Stomach (tissue), 9 donors: Measurements from ENCODE around the gene JOSD1. TPM values are rescaled to one million over a fixed set of nuclear protein-coding genes. Genes with fewer than 3 reads are reported as not detected.
A peak's percentile ranks its signal among the peaks of the same experiment; 100 is the strongest.

Source experiments
- DNase-seq, 2 donors: peaks; one replicate each; pipeline versions ENCODE4 v3.0.0 to v3.0.0-alpha.2; 2013 to 2019
- H3K27ac ChIP-seq, 5 donors: fragments of 200-600 bp in 4 of 5; sonication (generic) in 4 of 5; one replicate each; pipeline ENCODE4 v1.5.1; 2013 to 2019; ENCODE audit warnings: mild to moderate bottlenecking in 1 of 5, moderate library complexity in 1 of 5
- H3K27me3 ChIP-seq, 3 donors: fragments of 200-600 bp; sonication (generic); one replicate each; pipeline ENCODE4 v1.5.1; 2017 to 2019; ENCODE audit warnings: mixed run types in 1 of 3
- H3K36me3 ChIP-seq, 4 donors: fragments of 200-600 bp; sonication (generic); 1 replicate in 3 of 4; 2 replicates in 1 of 4; pipeline ENCODE4 v1.5.1; 2016 to 2019
- H3K4me1 ChIP-seq, 4 donors: fragments of 200-600 bp; sonication (generic); one replicate each; pipeline ENCODE4 v1.5.1; 2016 to 2019
- H3K4me3 ChIP-seq, 4 donors: fragments of 200-600 bp; sonication (generic) in 3 of 4; one replicate each; pipeline ENCODE4 v1.5.1; 2016 to 2019; ENCODE audit warnings: mild to moderate bottlenecking in 1 of 4
- H3K9me3 ChIP-seq, 4 donors: fragments of 200-600 bp; sonication (generic); one replicate each; pipeline ENCODE4 v1.5.1; 2016 to 2019
- CTCF ChIP-seq, 7 experiments: fragments of 450-650 bp in 4 of 7; fragments of 200-600 bp in 3 of 7; sonication (generic) in 3 of 7; IDR thresholded peaks; one replicate each; pipeline ENCODE4 v1.5.1; 2016 to 2019; ENCODE audit warnings: antibody characterized with exemption in 7 of 7, control low read depth in 2 of 7, mild to moderate bottlenecking in 1 of 7
- EP300 ChIP-seq: sonication (generic); formaldehyde crosslinking; IDR thresholded peaks from one replicate; pipeline ENCODE4 v1.6.1; 2017; ENCODE audit warnings: antibody characterized with exemption
- POLR2A ChIP-seq, 4 donors: fragments of 450-650 bp; IDR thresholded peaks; one replicate each; pipeline ENCODE4 v1.6.1; 2016; ENCODE audit warnings: antibody characterized with exemption in 4 of 4, control low read depth in 2 of 4, mild to moderate bottlenecking in 1 of 4, moderate library complexity in 1 of 4
- POLR2AphosphoS5 ChIP-seq, 3 donors: sonication (generic); formaldehyde crosslinking; IDR thresholded peaks; one replicate each; pipeline ENCODE4 v1.6.1; 2016; ENCODE audit warnings: antibody characterized with exemption in 3 of 3
- WGBS, 5 donors: extraction: QIAGEN DNeasy Blood & Tissue Kit in 3 of 5; methylation state at CpG; one replicate each; pipeline versions ENCODE4 v1.1.5 to v1.1.7; 2013 to 2018; 5-methylcytosine and 5-hydroxymethylcytosine counted together
- intact Hi-C: fragments of 100-400 bp; cut with DNase I; formaldehyde crosslinking; loops from one replicate; pipeline ENCODE4 v1.15.1; 2023; ENCODE audit warnings: low total_unique reads
- polyA plus RNA-seq, 3 donors: library from polyadenylated mRNA; stranded (reverse); fragments of 200-250 nt; gene quantifications; one replicate each; pipeline ENCODE4 v1.2.3, GENCODE V29; 2013
- total RNA-seq, 5 donors: library from RNA; depleted of rRNA; stranded (reverse); fragments of >200 nt; gene quantifications; one replicate each; pipeline versions ENCODE4 v1.1.0 to v1.2.3, GENCODE V29; 2014 to 2016
- donor health status: healthy with polysubstance abuse.
- donor health status: Bipolar disorder and iron deficiency.
- donor health status: healthy.

JOSD1 gene
- total and polyA plus RNA-seq, 8 donors = 17.9 to 66.1 (median 35.7) TPM

- no peaks in the 10 kb centered on the region for H3K9me3 ChIP-seq
- no peak overlapping the region for H3K4me3 ChIP-seq
- H3K36me3 ChIP-seq = peaks cover 67 to 95% (median 84%) of the 10 kb centered on the region in 4 donors
- 67 to 94% (median 91%) methylated on average over 1 to 7 of the region's 7 CpGs for WGBS, 5 donors
- no peaks in the 10 kb centered on the region for H3K27me3 ChIP-seq
- intact Hi-C loops = no loop called here
- H3K27ac ChIP-seq = peak overlapping the region; percentile 1 to 83 (median 71)
- peaks cover 49 to 56% (median 51%) of the 10 kb centered on the region in 4 donors for H3K4me1 ChIP-seq
- DNase-seq = no peak
- TF ChIP-seq CTCF (IDR thresholded peaks at IDR 0.05) (no peak), EP300 (no peak), POLR2AphosphoS5 (IDR thresholded peaks at IDR 0.05) (no peak), POLR2A (IDR thresholded peaks at IDR 0.05) (no peak)
Measured at GRCh38 chr22:38735126-38735464, 34.4 kb upstream of the JOSD1 start.

- H3K9me3 ChIP-seq = no peaks in the 10 kb centered on the region
- WGBS, 5 donors = 78 to 87% (median 83%) methylated on average over 13 of the region's 13 CpGs
- H3K27me3 ChIP-seq = no peaks in the 10 kb centered on the region
- no peak for DNase-seq
- TF ChIP-seq POLR2A (IDR thresholded peaks at IDR 0.05) (no peak), POLR2AphosphoS5 (IDR thresholded peaks at IDR 0.05) (no peak), EP300 (no peak), CTCF (IDR thresholded peaks at IDR 0.05) (no peak)
- peaks cover 49 to 56% (median 51%) of the 10 kb centered on the region in 4 donors for H3K4me1 ChIP-seq
- intact Hi-C loops = no loop called here
- H3K36me3 ChIP-seq = peaks cover 67 to 95% (median 84%) of the 10 kb centered on the region in 4 donors
- H3K4me3 ChIP-seq = no peak overlapping the region
- H3K27ac ChIP-seq = peak overlapping the region; percentile 71 to 83 (median 73)
Measured at GRCh38 chr22:38734421-38735100, 33.8 kb upstream of the JOSD1 start.

- Histone ChIP-seq H3K4me3 (no peak overlapping the region), H3K27me3 (no peaks in the 10 kb centered on the region), H3K36me3 (peaks cover 67 to 95% (median 84%) of the 10 kb centered on the region in 4 donors), H3K27ac (peak overlapping the region; percentile 71 to 83 (median 73)), H3K9me3 (no peaks in the 10 kb centered on the region), H3K4me1 (peaks cover 49 to 56% (median 51%) of the 10 kb centered on the region in 4 donors)
- peak in 1 of 3 donors; percentile 26 for TF ChIP-seq POLR2AphosphoS5 (IDR thresholded peaks at IDR 0.05)
- TF ChIP-seq EP300 = peak; percentile 32
- TF ChIP-seq CTCF (IDR thresholded peaks at IDR 0.05) = no peak
- intact Hi-C loops = no loop called here
- peak; percentile 53 to 77 for DNase-seq
- WGBS, 5 donors = 23 to 45% (median 32%) methylated on average over 4 to 8 of the region's 8 CpGs
Measured at GRCh38 chr22:38733724-38734381, 33.1 kb upstream of the JOSD1 start.

- Histone ChIP-seq H3K9me3 (no peaks in the 10 kb centered on the region), H3K27me3 (no peaks in the 10 kb centered on the region), H3K36me3 (peaks cover 67 to 95% (median 84%) of the 10 kb centered on the region in 4 donors), H3K27ac (peak overlapping the region; percentile 71 to 83 (median 73)), H3K4me1 (peaks cover 49 to 56% (median 51%) of the 10 kb centered on the region in 4 donors), H3K4me3 (no peak overlapping the region)
- peak; percentile 71 to 81 for DNase-seq
- 20 to 32% (median 28%) methylated on average over 4 of the region's 4 CpGs for WGBS, 5 donors
- TF ChIP-seq POLR2A (IDR thresholded peaks at IDR 0.05) (no peak), EP300 (no peak), CTCF (IDR thresholded peaks at IDR 0.05) (peak in 5 of 7 experiments; percentile 60 to 84 (median 64)), POLR2AphosphoS5 (IDR thresholded peaks at IDR 0.05) (peak in 1 of 3 donors; percentile 22)
- intact Hi-C loops = no loop called here
Measured at GRCh38 chr22:38733329-38733723, 32.6 kb upstream of the JOSD1 start.
